ENCODE measurements around the gene KRTAP4-16.
"Not testable (repeated sequence)": the region's sequence is repeated elsewhere in the genome, so short reads cannot be mapped to it uniquely, and the experiment has no call there.

Gene KRTAP4-16

GRCh38 chr17:41118721-41119120 lies 16.7 kb upstream of the KRTAP4-16 start:
- DNase-seq = no peak

DNA sequence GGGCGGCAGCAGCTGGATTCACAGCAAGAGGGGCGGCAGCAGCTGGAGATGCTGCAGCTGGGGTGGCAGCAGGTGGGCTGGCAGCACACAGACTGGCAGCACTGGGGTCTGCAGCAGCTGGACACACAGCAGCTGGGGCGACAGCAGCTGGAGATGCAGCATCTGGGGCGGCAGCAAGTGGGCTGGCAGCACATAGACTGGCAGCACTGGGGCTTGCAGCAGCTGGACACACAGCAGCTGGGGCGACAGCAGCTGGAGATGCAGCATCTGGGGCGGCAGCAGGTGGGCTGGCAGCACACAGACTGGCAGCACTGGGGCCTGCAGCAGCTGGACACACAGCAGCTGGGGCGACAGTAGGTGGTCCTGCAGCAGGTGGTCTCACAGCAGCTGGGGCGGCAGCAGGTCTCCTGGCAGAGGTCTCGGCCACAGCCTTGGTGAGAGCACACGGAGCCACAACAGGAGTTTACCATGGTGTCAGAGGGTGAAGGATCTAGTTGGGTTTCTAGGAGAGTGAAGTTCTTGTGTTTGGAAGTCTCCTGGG lies 15.9 kb upstream of the KRTAP4-16 start, which contains the start of gene KRTAP4-11:
Gene KRTAP4-11 (minus strand): TSS at position 528 of the 541 bp plus-strand sequence. CDS start 58 bp downstream, at position 470.
- DNase-seq = not testable (repeated sequence)

- no peak for DNase-seq
Observed at GRCh38 chr17:41116297-41116696, 14.3 kb upstream of the KRTAP4-16 start.

DNA sequence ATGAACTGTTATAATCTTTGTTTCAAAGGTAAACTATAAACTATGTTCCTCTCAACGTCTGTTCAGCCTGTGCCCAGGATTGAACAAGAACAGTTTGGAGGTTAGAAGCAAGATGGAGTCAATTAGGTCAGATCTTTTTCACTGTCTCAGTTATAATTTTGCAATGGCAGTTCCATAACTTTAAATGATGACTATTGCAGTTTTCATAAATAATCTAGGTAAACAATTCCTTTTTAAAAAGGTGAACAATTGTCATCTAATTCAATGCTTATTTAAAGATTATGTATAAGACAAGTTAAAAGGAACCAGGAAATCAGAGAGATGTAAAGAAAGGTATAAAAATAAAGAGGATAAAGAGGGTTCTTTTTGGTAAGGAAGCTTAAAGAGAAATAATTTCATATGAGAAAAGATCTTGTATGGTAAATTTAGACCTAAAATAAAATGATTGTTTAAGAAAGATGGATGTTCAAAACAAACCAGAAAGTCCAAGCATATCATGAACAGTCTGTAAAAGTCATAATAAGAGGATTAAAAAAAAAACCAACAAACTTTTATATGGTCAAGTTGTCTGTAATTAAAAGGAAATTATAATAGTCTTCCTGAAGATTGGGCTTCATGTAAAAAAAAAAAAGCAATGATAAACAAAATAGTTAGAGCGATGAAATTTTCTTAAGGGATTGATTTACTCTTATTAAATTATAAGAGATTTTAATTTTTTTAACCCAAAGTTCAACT lies 9.3 kb upstream of the KRTAP4-16 start:
- no peak for DNase-seq

GRCh38 chr17:41108728-41109386 lies 6.8 kb upstream of the KRTAP4-16 start:
- DNase-seq = not testable (repeated sequence)

GRCh38 chr17:41107941-41108450 lies 6.0 kb upstream of the KRTAP4-16 start:
- DNase-seq = no peak

GRCh38 chr17:41105347-41105746 lies 3.3 kb upstream of the KRTAP4-16 start, which contains the start of gene KRTAP4-9:
TSS of gene KRTAP4-9 (plus strand) at chr17:41105389. CDS start at chr17:41105389, 0 bp downstream.
- not testable (repeated sequence) for DNase-seq

- DNase-seq = not testable (repeated sequence)
Observed at GRCh38 chr17:41104386-41105038, 2.5 kb upstream of the KRTAP4-16 start.

DNA sequence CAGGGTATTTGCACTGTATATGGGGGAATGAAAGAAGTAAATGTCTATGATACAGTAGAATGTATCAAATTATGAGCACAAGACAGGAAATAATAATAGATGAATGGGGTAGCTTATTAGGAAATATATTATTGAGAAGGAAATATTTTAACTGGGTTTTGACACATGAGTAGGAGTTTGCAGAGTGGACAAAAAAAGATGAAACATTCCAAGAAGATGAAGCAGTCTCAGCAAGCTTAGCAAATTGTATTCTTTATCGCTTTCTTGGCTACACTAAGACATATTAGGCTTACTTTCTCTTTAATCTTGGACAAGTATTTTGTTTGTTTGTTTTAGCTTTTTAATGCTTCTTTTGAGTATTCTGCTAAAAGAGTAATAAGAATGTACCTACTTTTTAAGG lies 1.9 kb upstream of the KRTAP4-16 start:
- DNase-seq = no peak

- not testable (repeated sequence) for DNase-seq
Observed at GRCh38 chr17:41099682-41100480, 2.1 kb downstream of the KRTAP4-16 start.

- no peak for DNase-seq
Observed at GRCh38 chr17:41098481-41098880, 3.5 kb downstream of the KRTAP4-16 start.

DNA sequence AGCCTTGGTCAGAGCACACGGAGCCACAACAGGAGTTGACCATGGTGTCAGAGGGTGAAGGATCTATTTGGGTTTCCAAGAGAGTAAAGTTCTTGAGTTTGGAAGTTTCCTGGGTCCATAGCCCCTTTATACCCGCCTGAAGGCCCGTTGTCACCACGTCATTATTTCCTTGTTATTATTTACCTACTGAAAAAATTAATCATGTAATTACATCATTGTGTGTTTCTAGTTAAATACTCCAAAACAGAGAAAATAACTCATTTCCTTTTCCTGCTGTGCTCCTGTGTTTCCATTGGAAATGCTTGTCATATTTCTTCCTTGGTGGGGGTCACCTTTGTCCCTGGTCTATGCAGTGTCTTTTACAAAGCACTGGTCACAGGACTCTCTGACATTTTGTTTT lies 4.0 kb downstream of the KRTAP4-16 start, which contains the start of gene KRTAP4-8:
Gene KRTAP4-8 (minus strand): TSS at position 101 of the 400 bp plus-strand sequence. CDS start 58 bp downstream, at position 43.
- DNase-seq = no peak

- DNase-seq = no peak
Observed at GRCh38 chr17:41096055-41096454, 6.0 kb downstream of the KRTAP4-16 start.

GRCh38 chr17:41088760-41089352 lies 13.2 kb downstream of the KRTAP4-16 start:
- not testable (repeated sequence) for DNase-seq

- DNase-seq = not testable (repeated sequence)
Observed at GRCh38 chr17:41084100-41084856, 17.7 kb downstream of the KRTAP4-16 start, which contains the start of gene KRTAP4-7. TSS of gene KRTAP4-7 (plus strand) at chr17:41084150. CDS start at chr17:41084207, 57 bp downstream.

DNA sequence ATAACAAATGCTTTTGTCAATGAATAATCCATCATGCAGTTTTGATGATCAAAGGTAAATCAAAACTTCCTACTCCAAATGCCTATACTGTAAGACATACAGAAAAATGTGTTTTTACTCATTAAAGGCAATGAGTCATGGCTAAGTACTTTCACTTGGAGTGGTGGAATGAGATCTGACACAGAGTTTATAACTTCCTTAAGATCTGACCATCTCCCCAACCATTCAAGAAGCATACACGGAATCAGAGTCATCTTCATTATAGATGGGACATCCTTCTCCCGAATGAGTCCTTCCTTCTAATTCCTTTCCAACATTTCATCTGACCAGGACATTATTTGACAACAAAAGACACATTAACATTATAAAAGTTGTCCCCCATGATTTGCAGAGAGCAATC lies 18.6 kb downstream of the KRTAP4-16 start:
- DNase-seq = not testable (repeated sequence)

GRCh38 chr17:41082626-41083025 lies 19.4 kb downstream of the KRTAP4-16 start:
- no peak for DNase-seq

- DNase-seq = no peak
Observed at GRCh38 chr17:41076788-41077187, 25.2 kb downstream of the KRTAP4-16 start.

- no peak for DNase-seq
Observed at GRCh38 chr17:41073676-41074075, 28.3 kb downstream of the KRTAP4-16 start.

GRCh38 chr17:41071606-41072360 lies 30.2 kb downstream of the KRTAP4-16 start:
- DNase-seq = no peak

Data from activated naive CD4-positive, alpha-beta T cell (primary cell).